ENCODE measurements around the gene CAPN15.
"Not testable (repeated sequence)": the region's sequence is repeated elsewhere in the genome, so short reads cannot be mapped to it uniquely, and the experiment has no call there.

DNA sequence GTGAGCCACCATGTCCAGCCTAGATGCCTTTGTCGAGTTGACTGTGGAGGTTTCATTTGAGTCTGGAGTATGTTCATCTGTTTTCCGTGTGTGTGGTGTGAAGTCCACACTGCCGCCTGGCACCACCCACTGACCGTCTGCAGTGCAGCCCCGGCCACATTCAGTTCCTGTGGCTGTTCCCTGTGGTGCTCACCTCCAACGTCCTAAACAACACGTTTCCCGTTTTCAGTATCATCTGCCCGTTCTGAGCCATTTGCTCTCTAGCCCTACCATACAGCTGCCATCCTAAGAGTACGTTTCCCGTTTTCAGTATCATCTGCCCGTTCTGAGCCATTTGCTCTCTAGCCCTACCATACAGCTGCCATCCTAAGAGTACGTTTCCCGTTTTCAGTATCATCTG lies 20.0 kb upstream of the CAPN15 start:
- not testable (repeated sequence) for TF ChIP-seq EZH2 (IDR thresholded peaks at IDR 0.05; ENCODE audit: borderline replicate concordance, low read depth, low read length, poor library complexity, severe bottlenecking)
- TF ChIP-seq, protein P1, sequence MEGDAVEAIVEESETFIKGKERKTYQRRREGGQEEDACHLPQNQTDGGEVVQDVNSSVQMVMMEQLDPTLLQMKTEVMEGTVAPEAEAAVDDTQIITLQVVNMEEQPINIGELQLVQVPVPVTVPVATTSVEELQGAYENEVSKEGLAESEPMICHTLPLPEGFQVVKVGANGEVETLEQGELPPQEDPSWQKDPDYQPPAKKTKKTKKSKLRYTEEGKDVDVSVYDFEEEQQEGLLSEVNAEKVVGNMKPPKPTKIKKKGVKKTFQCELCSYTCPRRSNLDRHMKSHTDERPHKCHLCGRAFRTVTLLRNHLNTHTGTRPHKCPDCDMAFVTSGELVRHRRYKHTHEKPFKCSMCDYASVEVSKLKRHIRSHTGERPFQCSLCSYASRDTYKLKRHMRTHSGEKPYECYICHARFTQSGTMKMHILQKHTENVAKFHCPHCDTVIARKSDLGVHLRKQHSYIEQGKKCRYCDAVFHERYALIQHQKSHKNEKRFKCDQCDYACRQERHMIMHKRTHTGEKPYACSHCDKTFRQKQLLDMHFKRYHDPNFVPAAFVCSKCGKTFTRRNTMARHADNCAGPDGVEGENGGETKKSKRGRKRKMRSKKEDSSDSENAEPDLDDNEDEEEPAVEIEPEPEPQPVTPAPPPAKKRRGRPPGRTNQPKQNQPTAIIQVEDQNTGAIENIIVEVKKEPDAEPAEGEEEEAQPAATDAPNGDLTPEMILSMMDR (conservative IDR thresholded peaks at IDR 0.05; ENCODE audit: low read depth, low read length) = not testable (repeated sequence)

All from A673 (cell line).